Transverse colon (tissue), 4 donors: ENCODE results near the gene RTP3.

Experiments
- CTCF ChIP-seq, 5 experiments: fragments of 200-600 bp in 3 of 5; fragments of 450-650 bp in 2 of 5; sonication (generic) in 3 of 5; IDR thresholded peaks; 1 replicate in 2 of 5; 2 replicates in 3 of 5; pipeline ENCODE4 v1.5.1; 2016 to 2017; ENCODE audit warnings: antibody characterized with exemption in 5 of 5, inconsistent platforms in 3 of 5, mild to moderate bottlenecking in 2 of 5, moderate library complexity in 1 of 5
- EP300 ChIP-seq: sonication (generic); formaldehyde crosslinking; IDR thresholded peaks from one replicate; pipeline ENCODE4 v1.6.1; 2017; ENCODE audit warnings: antibody characterized with exemption, low read depth
- POLR2A ChIP-seq: fragments of 450-650 bp; IDR thresholded peaks from one replicate; pipeline ENCODE4 v1.6.1; 2016; ENCODE audit warnings: antibody characterized with exemption, mild to moderate bottlenecking, moderate library complexity
- POLR2AphosphoS5 ChIP-seq, 3 donors: sonication (generic); formaldehyde crosslinking; IDR thresholded peaks; one replicate each; pipeline ENCODE4 v1.6.1; 2016; ENCODE audit warnings: antibody characterized with exemption in 3 of 3

DNA sequence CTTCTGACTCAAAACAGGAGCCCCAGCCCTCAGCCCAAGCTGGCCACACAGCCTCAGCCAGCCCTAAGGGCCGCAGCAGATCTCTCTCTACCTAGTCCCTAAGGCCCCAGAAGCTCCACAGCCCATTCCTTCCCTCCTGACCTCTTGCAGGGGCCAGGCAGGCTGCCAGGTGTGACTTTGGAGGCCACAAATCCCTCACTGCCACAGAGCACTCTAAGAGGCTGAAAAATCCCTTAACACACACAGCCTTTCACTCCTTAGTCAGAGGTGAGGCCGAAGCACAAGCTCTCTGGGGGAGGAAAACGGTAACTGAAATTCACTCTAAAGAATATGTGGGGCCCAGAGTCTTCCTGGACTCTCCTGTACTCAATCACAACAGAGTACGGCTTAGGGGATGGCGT is 45.0 kb downstream of the RTP3 start:
- TF ChIP-seq CTCF (IDR thresholded peaks at IDR 0.05) (no peak), EP300 (no peak), POLR2AphosphoS5 (IDR thresholded peaks at IDR 0.05) (no peak), POLR2A (no peak)
